K562 (cell line): ENCODE measurements around the gene KPTN. TPM values are rescaled to one million over a fixed set of nuclear protein-coding genes. Genes with fewer than 3 reads are reported as not detected.

ENCODE experiments used
- CREB3L1 ChIP-seq: fragments of 450-650 bp; IDR thresholded peaks from 2 replicates; pipeline ENCODE4 v1.6.1; 2014; ENCODE audit warnings: low read depth, mild to moderate bottlenecking, moderate library complexity, borderline replicate concordance
- DACH1 ChIP-seq: fragments of 450-650 bp; IDR thresholded peaks from 2 replicates; pipeline ENCODE4 v1.6.1; 2018; ENCODE audit not compliant: partially characterized antibody
- DMBX1 ChIP-seq: fragments of 250-450 bp; sonication (Bioruptor Pico); IDR thresholded peaks from 2 replicates; pipeline ENCODE4 v1.8.0; 2022; ENCODE audit warnings: inconsistent platforms, mild to moderate bottlenecking, moderate library complexity, borderline replicate concordance
- FOS ChIP-seq: IDR thresholded peaks from 3 replicates; pipeline ENCODE4 v1.6.1; 2011; ENCODE audit not compliant: insufficient read length; ENCODE audit errors: extremely low read depth
- IFI16 ChIP-seq: fragments of 250-450 bp; sonication (Bioruptor Pico); IDR thresholded peaks from 2 replicates; pipeline ENCODE4 v2.1.2; 2022; ENCODE audit warnings: mild to moderate bottlenecking, inconsistent platforms
- NFYB ChIP-seq: IDR thresholded peaks from 2 replicates; pipeline ENCODE4 v1.6.1; 2011; ENCODE audit warnings: mild to moderate bottlenecking, moderate library complexity; ENCODE audit not compliant: insufficient read length; ENCODE audit errors: extremely low read depth
- PBX2 ChIP-seq, 2 experiments: IDR thresholded peaks in 1 of 2; conservative IDR thresholded peaks in 1 of 2; 2 replicates each; pipeline ENCODE4 v1.6.1; 2016; ENCODE audit warnings: low read depth in 2 of 2, mild to moderate bottlenecking in 1 of 2, missing compliant biosample characterization in 1 of 2, missing genetic modification characterization in 1 of 2, moderate library complexity in 1 of 2
- POLR3G ChIP-seq: IDR thresholded peaks from 2 replicates; pipeline ENCODE4 v1.6.1; 2011; ENCODE audit not compliant: insufficient read length, insufficient replicate concordance; ENCODE audit errors: extremely low read depth
- PRMT5 ChIP-seq: sonication (generic); formaldehyde crosslinking; IDR thresholded peaks from 2 replicates; pipeline ENCODE4 v1.5.0; 2020; ENCODE audit warnings: missing genetic modification reagents
- SAFB ChIP-seq: fragments of 200-400 bp; formaldehyde crosslinking; IDR thresholded peaks from 2 replicates; pipeline ENCODE4 v1.6.1; 2017; ENCODE audit warnings: low read depth, low read length, borderline replicate concordance
- SRSF9 ChIP-seq: fragments of 200-400 bp; formaldehyde crosslinking; IDR thresholded peaks from 2 replicates; pipeline ENCODE4 v1.6.1; 2017; ENCODE audit warnings: low read depth, low read length, borderline replicate concordance
- TAF7 ChIP-seq: fragments of 450-650 bp; IDR thresholded peaks from 2 replicates; pipeline ENCODE4 v1.6.1; 2016; ENCODE audit warnings: missing genetic modification characterization, missing compliant biosample characterization
- ZNF3 ChIP-seq: fragments of 250-450 bp; sonication (Bioruptor Pico); IDR thresholded peaks from 2 replicates; pipeline ENCODE4 v1.5.0; 2021; ENCODE audit warnings: mild to moderate bottlenecking, moderate library complexity
- ZNF384 ChIP-seq: IDR thresholded peaks from 2 replicates; pipeline ENCODE4 v1.6.1; 2012; ENCODE audit warnings: low read depth, low read length, improper control_type of control experiment
- ZNF408 ChIP-seq: fragments of 250-450 bp; sonication (Bioruptor Pico); IDR thresholded peaks from 2 replicates; pipeline ENCODE4 v1.4.0; 2020; ENCODE audit warnings: low read depth, mild to moderate bottlenecking, moderate library complexity
- ZNF75A ChIP-seq: fragments of 450-650 bp; formaldehyde crosslinking; IDR thresholded peaks from 2 replicates; pipeline ENCODE4 v1.4.0; 2020; ENCODE audit warnings: mild to moderate bottlenecking
- polyA plus RNA-seq, 8 experiments: library from polyadenylated mRNA; depleted of rRNA in 4 of 8; stranded (reverse) in 5 of 8; unstranded in 3 of 8; fragments of >200 nt; fragmentation: Nextera tagmentation in 2 of 8; fragmentation: Illumina TruSeq in 1 of 8; extraction: Ambion mirVana in 2 of 8; extraction: Trizol in 1 of 8; gene quantifications; 2 replicates each; pipeline versions ENCODE4 v1.2.1 to v1.2.3, GENCODE V29; 2011 to 2014; ENCODE audit warnings: inconsistent platforms in 1 of 8, missing spikeins in 1 of 8
- total RNA-seq, 7 experiments: library from RNA; depleted of rRNA in 6 of 7; stranded (reverse); fragments of >200 nt in 6 of 7; fragmentation: Illumina TruSeq in 2 of 7; extraction: Trizol in 2 of 7; gene quantifications; 2 replicates each; pipeline versions ENCODE4 v1.2.1 to v1.2.3, GENCODE V29; 2011 to 2021; ENCODE audit warnings: low replicate concordance in 1 of 7
- TF ChIP-seq, protein P1 (sequence below): sonication (generic); formaldehyde crosslinking; IDR thresholded peaks from 2 replicates; pipeline ENCODE4 v1.8.0; 2022; ENCODE audit warnings: missing genetic modification reagents, mild to moderate bottlenecking, moderate library complexity, borderline replicate concordance
- TF ChIP-seq, protein P2 (sequence below): fragments of 450-650 bp; IDR thresholded peaks from 2 replicates; pipeline ENCODE4 v1.6.1; 2017; ENCODE audit warnings: antibody characterized with exemption, mild to moderate bottlenecking

KPTN gene
- total and polyA plus RNA-seq, 9 of the 15 experiments (the other 6 are each of a cell fraction or from before 2014, with no cell fraction given), result 0.56 to 18.2 (median 8.5) TPM

- TF ChIP-seq FOS, result no peak
- TF ChIP-seq PRMT5 (CRISPR knock-in tag), result no peak
- TF ChIP-seq, protein P1, sequence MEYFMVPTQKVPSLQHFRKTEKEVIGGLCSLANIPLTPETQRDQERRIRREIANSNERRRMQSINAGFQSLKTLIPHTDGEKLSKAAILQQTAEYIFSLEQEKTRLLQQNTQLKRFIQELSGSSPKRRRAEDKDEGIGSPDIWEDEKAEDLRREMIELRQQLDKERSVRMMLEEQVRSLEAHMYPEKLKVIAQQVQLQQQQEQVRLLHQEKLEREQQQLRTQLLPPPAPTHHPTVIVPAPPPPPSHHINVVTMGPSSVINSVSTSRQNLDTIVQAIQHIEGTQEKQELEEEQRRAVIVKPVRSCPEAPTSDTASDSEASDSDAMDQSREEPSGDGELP, result peak; percentile 97
- TF ChIP-seq, protein P2, sequence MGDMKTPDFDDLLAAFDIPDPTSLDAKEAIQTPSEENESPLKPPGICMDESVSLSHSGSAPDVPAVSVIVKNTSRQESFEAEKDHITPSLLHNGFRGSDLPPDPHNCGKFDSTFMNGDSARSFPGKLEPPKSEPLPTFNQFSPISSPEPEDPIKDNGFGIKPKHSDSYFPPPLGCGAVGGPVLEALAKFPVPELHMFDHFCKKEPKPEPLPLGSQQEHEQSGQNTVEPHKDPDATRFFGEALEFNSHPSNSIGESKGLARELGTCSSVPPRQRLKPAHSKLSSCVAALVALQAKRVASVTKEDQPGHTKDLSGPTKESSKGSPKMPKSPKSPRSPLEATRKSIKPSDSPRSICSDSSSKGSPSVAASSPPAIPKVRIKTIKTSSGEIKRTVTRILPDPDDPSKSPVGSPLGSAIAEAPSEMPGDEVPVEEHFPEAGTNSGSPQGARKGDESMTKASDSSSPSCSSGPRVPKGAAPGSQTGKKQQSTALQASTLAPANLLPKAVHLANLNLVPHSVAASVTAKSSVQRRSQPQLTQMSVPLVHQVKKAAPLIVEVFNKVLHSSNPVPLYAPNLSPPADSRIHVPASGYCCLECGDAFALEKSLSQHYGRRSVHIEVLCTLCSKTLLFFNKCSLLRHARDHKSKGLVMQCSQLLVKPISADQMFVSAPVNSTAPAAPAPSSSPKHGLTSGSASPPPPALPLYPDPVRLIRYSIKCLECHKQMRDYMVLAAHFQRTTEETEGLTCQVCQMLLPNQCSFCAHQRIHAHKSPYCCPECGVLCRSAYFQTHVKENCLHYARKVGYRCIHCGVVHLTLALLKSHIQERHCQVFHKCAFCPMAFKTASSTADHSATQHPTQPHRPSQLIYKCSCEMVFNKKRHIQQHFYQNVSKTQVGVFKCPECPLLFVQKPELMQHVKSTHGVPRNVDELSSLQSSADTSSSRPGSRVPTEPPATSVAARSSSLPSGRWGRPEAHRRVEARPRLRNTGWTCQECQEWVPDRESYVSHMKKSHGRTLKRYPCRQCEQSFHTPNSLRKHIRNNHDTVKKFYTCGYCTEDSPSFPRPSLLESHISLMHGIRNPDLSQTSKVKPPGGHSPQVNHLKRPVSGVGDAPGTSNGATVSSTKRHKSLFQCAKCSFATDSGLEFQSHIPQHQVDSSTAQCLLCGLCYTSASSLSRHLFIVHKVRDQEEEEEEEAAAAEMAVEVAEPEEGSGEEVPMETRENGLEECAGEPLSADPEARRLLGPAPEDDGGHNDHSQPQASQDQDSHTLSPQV, result peak; percentile 70
- no peak for TF ChIP-seq POLR3G
- peak; percentile 37; the same call in 1 of the 2 replicates for TF ChIP-seq CREB3L1
- no peak for TF ChIP-seq SRSF9
- no peak for TF ChIP-seq SAFB
- TF ChIP-seq DACH1, result peak; percentile 71
- TF ChIP-seq ZNF3, result no peak
- peak; percentile 27; the same call in 1 of the 2 replicates for TF ChIP-seq DMBX1 (CRISPR knock-in tag)
- TF ChIP-seq TAF7 (tag), result no peak
- no peak for TF ChIP-seq IFI16 (CRISPR knock-in tag)
- TF ChIP-seq NFYB, result no peak
- TF ChIP-seq ZNF384, result no peak; the same call in 1 of the 2 replicates
- TF ChIP-seq ZNF75A (CRISPR knock-in tag), result no peak
- no peak for TF ChIP-seq ZNF408 (CRISPR knock-in tag)
- TF ChIP-seq PBX2 (CRISPR knock-in tag; IDR thresholded peaks at IDR 0.05; ENCODE audit: low read depth), result no peak
- no peak for TF ChIP-seq PBX2 (tag; conservative IDR thresholded peaks at IDR 0.05; ENCODE audit: low read depth)
These were observed 13.2 kb upstream of the KPTN start (continued) for GRCh38 chr19:47497050-47497766.
